HEK293 (cell line): ENCODE measurements around the gene RHOF.

Experiments
- CTCF ChIA-PET: fragments of 350-600 bp; formaldehyde crosslinking; extraction: SDS; loops from one replicate; lab custom pipeline; 2021; ENCODE audit warnings: antibody characterized with exemption; lab: Yijun Ruan, JAX
- POLR2A ChIA-PET: fragments of 300-600 bp; formaldehyde crosslinking; extraction: SDS; loops from one replicate; lab custom pipeline; 2020; ENCODE audit warnings: antibody characterized with exemption, inconsistent platforms; lab: Yijun Ruan, JAX
- H3K27ac ChIP-seq: fragments of 200-500 bp; sonication (Bioruptor generic); 2 replicates; pipeline ENCODE4 v1.5.1; 2014; ENCODE audit warnings: low read depth, low read length, control low read depth, inconsistent platforms; ENCODE audit errors: extremely low read depth
- H3K36me3 ChIP-seq, 2 experiments: fragments of 200-500 bp in 1 of 2; sonication (Bioruptor generic) in 1 of 2; 1 replicate in 1 of 2; 2 replicates in 1 of 2; pipeline ENCODE4 v1.5.1; 2014 to 2017; ENCODE audit warnings: inconsistent platforms in 2 of 2, low read length in 2 of 2; ENCODE audit not compliant: control insufficient read depth in 2 of 2, insufficient read depth in 1 of 2
- H3K4me1 ChIP-seq: fragments of 200-500 bp; sonication (Bioruptor generic); 2 replicates; pipeline ENCODE4 v1.5.1; 2014; ENCODE audit warnings: mild to moderate bottlenecking, low read length, inconsistent platforms; ENCODE audit not compliant: control insufficient read depth, insufficient read depth
- H3K4me3 ChIP-seq: 2 replicates; pipeline ENCODE4 v1.5.1; 2011; ENCODE audit warnings: low read depth, mild to moderate bottlenecking, control low read depth, low read length, moderate library complexity
- H3K9me3 ChIP-seq: fragments of 200-500 bp; sonication (Bioruptor generic); 2 replicates; pipeline ENCODE4 v1.5.1; 2014; ENCODE audit warnings: low read depth, low read length, inconsistent platforms; ENCODE audit not compliant: control insufficient read depth, insufficient read depth
- PRDM1 ChIP-seq: fragments of 450-650 bp; formaldehyde crosslinking; IDR thresholded peaks from 2 replicates; pipeline ENCODE4; 2016; ENCODE audit warnings: missing biosample characterization, missing genetic modification characterization
- SALL2 ChIP-seq: fragments of 450-650 bp; formaldehyde crosslinking; IDR thresholded peaks from 2 replicates; pipeline ENCODE4 v1.5.0; 2017; ENCODE audit warnings: missing biosample characterization, mild to moderate bottlenecking, missing genetic modification characterization, borderline replicate concordance
- SCRT1 ChIP-seq: fragments of 450-650 bp; formaldehyde crosslinking; IDR thresholded peaks from 2 replicates; pipeline ENCODE4 v1.5.1; 2016; ENCODE audit warnings: missing biosample characterization, missing genetic modification characterization, borderline replicate concordance
- SCRT2 ChIP-seq: fragments of 450-650 bp; formaldehyde crosslinking; IDR thresholded peaks from 2 replicates; pipeline ENCODE4 v1.5.1; 2016; ENCODE audit warnings: missing biosample characterization, missing genetic modification characterization
- SETDB1 ChIP-seq: IDR thresholded peaks from one replicate; pipeline ENCODE4 v1.6.1; 2017; ENCODE audit warnings: mild to moderate bottlenecking, low read length, moderate library complexity, mixed read lengths; ENCODE audit not compliant: insufficient read length
- SP3 ChIP-seq: fragments of 450-650 bp; formaldehyde crosslinking; IDR thresholded peaks from 2 replicates; pipeline ENCODE4 v1.5.1; 2016; ENCODE audit warnings: missing biosample characterization, missing genetic modification characterization
- TRIM28 ChIP-seq: IDR thresholded peaks from 2 replicates; pipeline ENCODE4 v1.6.1; 2011; ENCODE audit warnings: low read length, control low read depth, borderline replicate concordance
- YY1 ChIP-seq: fragments of 450-650 bp; formaldehyde crosslinking; IDR thresholded peaks from 2 replicates; pipeline ENCODE4 v1.5.1; 2018; ENCODE audit warnings: missing biosample characterization, missing genetic modification characterization
- ZBTB20 ChIP-seq: fragments of 450-650 bp; formaldehyde crosslinking; IDR thresholded peaks from 2 replicates; pipeline ENCODE4 v1.5.1; 2016; ENCODE audit warnings: missing biosample characterization, missing genetic modification characterization
- ZBTB7A ChIP-seq: fragments of 450-650 bp; formaldehyde crosslinking; IDR thresholded peaks from 2 replicates; pipeline ENCODE4 v1.5.1; 2016; ENCODE audit warnings: low read depth, missing biosample characterization, missing genetic modification characterization
- ZBTB8A ChIP-seq: fragments of 450-650 bp; formaldehyde crosslinking; IDR thresholded peaks from 2 replicates; pipeline ENCODE4 v1.5.1; 2016; ENCODE audit warnings: missing biosample characterization, missing genetic modification characterization
- ZFP3 ChIP-seq: fragments of 450-650 bp; formaldehyde crosslinking; IDR thresholded peaks from 2 replicates; pipeline ENCODE4 v1.5.1; 2016; ENCODE audit warnings: low read depth, missing biosample characterization, missing genetic modification characterization
- ZNF121 ChIP-seq: fragments of 450-650 bp; formaldehyde crosslinking; IDR thresholded peaks from 2 replicates; pipeline ENCODE4 v1.5.1; 2016; ENCODE audit warnings: missing biosample characterization, missing genetic modification characterization
- ZNF138 ChIP-seq: fragments of 450-650 bp; formaldehyde crosslinking; IDR thresholded peaks from 2 replicates; pipeline ENCODE4 v1.5.1; 2016; ENCODE audit warnings: missing biosample characterization, missing genetic modification characterization, borderline replicate concordance
- ZNF292 ChIP-seq: fragments of 450-650 bp; formaldehyde crosslinking; IDR thresholded peaks from 2 replicates; pipeline ENCODE4 v1.5.1; 2016; ENCODE audit warnings: low read depth, missing biosample characterization, missing genetic modification characterization, borderline replicate concordance
- ZNF324 ChIP-seq: fragments of 450-650 bp; formaldehyde crosslinking; IDR thresholded peaks from 2 replicates; pipeline ENCODE4 v1.5.1; 2016; ENCODE audit warnings: missing biosample characterization, missing genetic modification characterization
- ZNF341 ChIP-seq: fragments of 450-650 bp; formaldehyde crosslinking; IDR thresholded peaks from 2 replicates; pipeline ENCODE4; 2016; ENCODE audit warnings: low read depth, missing biosample characterization, missing genetic modification characterization
- ZNF394 ChIP-seq: fragments of 450-650 bp; formaldehyde crosslinking; IDR thresholded peaks from 2 replicates; pipeline ENCODE4 v1.5.1; 2016; ENCODE audit warnings: missing biosample characterization, missing genetic modification characterization, mild to moderate bottlenecking, moderate library complexity, borderline replicate concordance
- ZNF514 ChIP-seq: fragments of 450-650 bp; formaldehyde crosslinking; IDR thresholded peaks from 2 replicates; pipeline ENCODE4 v1.5.1; 2016; ENCODE audit warnings: missing biosample characterization, missing genetic modification characterization
- ZNF544 ChIP-seq: fragments of 450-650 bp; formaldehyde crosslinking; IDR thresholded peaks from 2 replicates; pipeline ENCODE4 v1.5.0; 2017; ENCODE audit warnings: missing biosample characterization, missing genetic modification characterization
- ZNF621 ChIP-seq: fragments of 450-650 bp; formaldehyde crosslinking; IDR thresholded peaks from 2 replicates; pipeline ENCODE4 v1.5.1; 2017; ENCODE audit warnings: missing biosample characterization, missing genetic modification characterization
- ZNF623 ChIP-seq: fragments of 450-650 bp; formaldehyde crosslinking; IDR thresholded peaks from 2 replicates; pipeline ENCODE4 v1.5.1; 2016; ENCODE audit warnings: missing biosample characterization, missing genetic modification characterization
- ZNF654 ChIP-seq: fragments of 450-650 bp; formaldehyde crosslinking; IDR thresholded peaks from 2 replicates; pipeline ENCODE4 v1.5.1; 2016; ENCODE audit warnings: low read depth, missing biosample characterization, missing genetic modification characterization
- ZNF658 ChIP-seq: fragments of 450-650 bp; formaldehyde crosslinking; IDR thresholded peaks from 2 replicates; pipeline ENCODE4; 2016; ENCODE audit warnings: missing biosample characterization, missing genetic modification characterization
- ZNF701 ChIP-seq: fragments of 450-650 bp; formaldehyde crosslinking; IDR thresholded peaks from 2 replicates; pipeline ENCODE4 v1.5.1; 2016; ENCODE audit warnings: missing biosample characterization, missing genetic modification characterization
- ZNF785 ChIP-seq: fragments of 450-650 bp; formaldehyde crosslinking; IDR thresholded peaks from 2 replicates; pipeline ENCODE4 v1.5.1; 2016; ENCODE audit warnings: missing biosample characterization, missing genetic modification characterization
- ZNF792 ChIP-seq: fragments of 450-650 bp; formaldehyde crosslinking; IDR thresholded peaks from 2 replicates; pipeline ENCODE4 v1.5.1; 2016; ENCODE audit warnings: missing biosample characterization, missing genetic modification characterization
- TF ChIP-seq, protein P1 (sequence below): IDR thresholded peaks from 2 replicates; pipeline ENCODE4 v1.6.1; 2011; ENCODE audit warnings: mild to moderate bottlenecking, low read depth, low read length, borderline replicate concordance
- TF ChIP-seq, protein P2 (sequence below): fragments of 450-650 bp; IDR thresholded peaks from 2 replicates; pipeline ENCODE4 v1.5.1; 2018; ENCODE audit warnings: missing biosample characterization, mild to moderate bottlenecking, missing genetic modification characterization
- TF ChIP-seq, protein P3 (sequence below): fragments of 450-650 bp; formaldehyde crosslinking; IDR thresholded peaks from 2 replicates; pipeline ENCODE4 v1.5.1; 2017; ENCODE audit warnings: missing biosample characterization, missing genetic modification characterization
- TF ChIP-seq, protein P4 (sequence below): fragments of 450-650 bp; formaldehyde crosslinking; IDR thresholded peaks from 2 replicates; pipeline ENCODE4 v1.5.1; 2016; ENCODE audit warnings: missing biosample characterization, missing genetic modification characterization, low read depth

The RHOF gene

DNA sequence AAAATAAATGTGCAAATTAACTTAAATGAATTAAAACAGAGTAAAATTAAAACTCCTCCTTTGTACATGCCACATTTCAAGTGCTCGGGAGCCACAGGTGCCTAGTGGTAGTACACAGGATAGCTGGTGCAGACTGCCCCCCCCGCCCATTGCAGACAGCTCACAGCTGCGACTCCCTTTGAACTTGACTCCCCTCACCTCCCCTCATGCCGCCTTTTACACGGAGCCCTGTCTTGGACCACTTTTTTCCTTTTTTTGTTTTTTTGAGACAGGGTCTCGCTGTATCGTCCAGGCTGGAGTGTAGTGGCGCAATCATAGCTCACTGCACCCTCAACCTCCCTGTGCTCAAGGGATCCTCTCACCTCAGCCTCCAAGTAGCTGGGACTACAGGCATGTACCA is 21.8 kb upstream of the RHOF start:
- H3K9me3 ChIP-seq: no peaks in the 10 kb centered on the region
- POLR2A ChIA-PET: interaction anchor here (0.6 to 1.5 kb wide), 3 partner anchors 9 to 20 kb away, joined by 3 to 7 read pairs (median 3); no protein-coding TSS in a partner anchor
- peaks cover 5% of the 10 kb centered on the region; the same call in 1 of the 2 replicates for H3K4me1 ChIP-seq

DNA sequence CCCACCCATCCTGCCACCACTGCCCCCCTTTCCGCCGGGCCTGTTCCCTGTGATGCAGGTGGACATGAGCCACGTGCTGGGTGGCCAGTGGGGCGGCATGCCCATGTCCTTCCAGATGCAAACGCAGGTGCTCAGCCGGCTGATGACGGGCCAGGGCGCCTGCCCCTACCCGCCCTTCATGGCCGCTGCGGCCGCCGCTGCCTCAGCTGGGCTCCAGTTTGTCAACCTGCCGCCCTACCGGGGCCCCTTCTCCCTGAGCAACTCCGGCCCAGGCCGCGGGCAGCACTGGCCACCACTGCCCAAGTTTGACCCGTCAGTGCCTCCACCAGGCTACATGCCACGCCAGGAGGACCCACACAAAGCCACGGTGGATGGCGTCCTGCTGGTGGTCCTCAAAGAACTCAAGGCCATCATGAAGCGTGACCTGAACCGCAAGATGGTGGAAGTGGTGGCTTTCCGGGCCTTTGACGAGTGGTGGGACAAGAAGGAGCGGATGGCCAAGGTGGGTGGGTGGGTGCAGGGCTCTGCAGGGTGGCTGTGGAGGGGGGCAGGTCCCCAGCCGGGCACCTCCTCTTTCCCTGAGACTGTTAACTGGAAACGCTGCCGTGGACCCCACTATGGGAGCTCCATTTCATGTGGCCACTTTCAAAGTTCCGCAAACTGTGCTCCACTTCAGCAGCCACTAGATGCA is 21.1 kb upstream of the RHOF start:
- CTCF ChIA-PET: interaction anchor here (15.1 kb wide), 1 partner anchor 20 kb away, joined by 393 read pairs; the partner anchor contains the start of gene RHOF
- POLR2A ChIA-PET: interaction anchor here (0.6 to 1.5 kb wide), 3 partner anchors 10 to 19 kb away, joined by 3 to 7 read pairs (median 3); no protein-coding TSS in a partner anchor

More for the DNA sequence above, 21.8 kb upstream of the RHOF start:
- Histone ChIP-seq H3K4me3 (no peak overlapping the region), H3K27ac (no peak overlapping the region), H3K36me3 (peaks cover 22 to 80% of the 10 kb centered on the region in 2 experiments)
- TF ChIP-seq ZNF138 (tag by site-specific recombination): no peak
- peak; percentile 65; the same call in 1 of the 2 replicates for TF ChIP-seq ZNF121 (tag by site-specific recombination)
- TF ChIP-seq, protein P1, sequence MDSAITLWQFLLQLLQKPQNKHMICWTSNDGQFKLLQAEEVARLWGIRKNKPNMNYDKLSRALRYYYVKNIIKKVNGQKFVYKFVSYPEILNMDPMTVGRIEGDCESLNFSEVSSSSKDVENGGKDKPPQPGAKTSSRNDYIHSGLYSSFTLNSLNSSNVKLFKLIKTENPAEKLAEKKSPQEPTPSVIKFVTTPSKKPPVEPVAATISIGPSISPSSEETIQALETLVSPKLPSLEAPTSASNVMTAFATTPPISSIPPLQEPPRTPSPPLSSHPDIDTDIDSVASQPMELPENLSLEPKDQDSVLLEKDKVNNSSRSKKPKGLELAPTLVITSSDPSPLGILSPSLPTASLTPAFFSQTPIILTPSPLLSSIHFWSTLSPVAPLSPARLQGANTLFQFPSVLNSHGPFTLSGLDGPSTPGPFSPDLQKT: no peak
- peak; percentile 66; the same call in 1 of the 2 replicates for TF ChIP-seq SCRT2 (tag by site-specific recombination)
- TF ChIP-seq SCRT1 (tag by site-specific recombination): 0 out of 2 replicates have a peak, but pooled peaks have one; percentile 64
- CTCF ChIA-PET: interaction anchor here (1.7 to 15.1 kb wide), 2 partner anchors 20 to 73 kb away, joined by 5 to 393 read pairs; partner anchors contain the start of genes PSMD9 and RHOF

DNA sequence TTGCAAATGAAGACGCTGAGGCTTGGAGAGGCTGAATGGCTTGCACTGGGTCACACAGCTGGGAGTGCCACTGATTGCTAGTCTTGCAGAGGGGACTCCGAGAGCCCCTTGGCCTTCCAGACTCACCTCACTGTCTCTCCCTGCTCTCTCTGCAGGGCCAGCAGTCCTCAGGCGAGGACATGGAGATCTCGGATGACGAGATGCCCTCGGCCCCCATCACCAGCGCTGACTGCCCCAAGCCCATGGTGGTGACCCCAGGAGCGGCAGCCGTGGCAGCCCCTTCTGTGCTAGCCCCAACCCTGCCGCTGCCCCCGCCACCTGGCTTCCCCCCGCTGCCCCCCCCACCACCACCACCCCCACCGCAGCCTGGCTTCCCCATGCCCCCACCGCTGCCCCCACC is 20.5 kb upstream of the RHOF start:
- CTCF ChIA-PET: interaction anchor here (1.3 to 15.1 kb wide), 2 partner anchors 19 to 74 kb away, joined by 6 to 393 read pairs; partner anchors contain the start of gene RHOF
- Histone ChIP-seq H3K27ac (no peak overlapping the region), H3K4me3 (no peak overlapping the region), H3K9me3 (no peaks in the 10 kb centered on the region), H3K36me3 (peaks cover 22 to 81% of the 10 kb centered on the region in 2 experiments), H3K4me1 (peaks cover 5% of the 10 kb centered on the region; the same call in 1 of the 2 replicates)
- POLR2A ChIA-PET: no interaction called here
- TF ChIP-seq ZNF658: no peak
- no peak for TF ChIP-seq ZBTB20 (tag by site-specific recombination)
- TF ChIP-seq ZNF701 (tag by site-specific recombination): no peak
- no peak for TF ChIP-seq ZNF341
- TF ChIP-seq ZNF514 (tag by site-specific recombination): no peak
- TF ChIP-seq ZBTB8A (tag by site-specific recombination): no peak
- TF ChIP-seq, protein P2, sequence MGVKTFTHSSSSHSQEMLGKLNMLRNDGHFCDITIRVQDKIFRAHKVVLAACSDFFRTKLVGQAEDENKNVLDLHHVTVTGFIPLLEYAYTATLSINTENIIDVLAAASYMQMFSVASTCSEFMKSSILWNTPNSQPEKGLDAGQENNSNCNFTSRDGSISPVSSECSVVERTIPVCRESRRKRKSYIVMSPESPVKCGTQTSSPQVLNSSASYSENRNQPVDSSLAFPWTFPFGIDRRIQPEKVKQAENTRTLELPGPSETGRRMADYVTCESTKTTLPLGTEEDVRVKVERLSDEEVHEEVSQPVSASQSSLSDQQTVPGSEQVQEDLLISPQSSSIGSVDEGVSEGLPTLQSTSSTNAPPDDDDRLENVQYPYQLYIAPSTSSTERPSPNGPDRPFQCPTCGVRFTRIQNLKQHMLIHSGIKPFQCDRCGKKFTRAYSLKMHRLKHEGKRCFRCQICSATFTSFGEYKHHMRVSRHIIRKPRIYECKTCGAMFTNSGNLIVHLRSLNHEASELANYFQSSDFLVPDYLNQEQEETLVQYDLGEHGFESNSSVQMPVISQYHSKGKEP: no peak
- no peak for TF ChIP-seq SP3 (tag by site-specific recombination)
- no peak for TF ChIP-seq ZNF394 (tag by site-specific recombination)
- TF ChIP-seq PRDM1: no peak
- no peak for TF ChIP-seq SALL2
- no peak for TF ChIP-seq ZNF785 (tag by site-specific recombination)
- TF ChIP-seq, protein P3, sequence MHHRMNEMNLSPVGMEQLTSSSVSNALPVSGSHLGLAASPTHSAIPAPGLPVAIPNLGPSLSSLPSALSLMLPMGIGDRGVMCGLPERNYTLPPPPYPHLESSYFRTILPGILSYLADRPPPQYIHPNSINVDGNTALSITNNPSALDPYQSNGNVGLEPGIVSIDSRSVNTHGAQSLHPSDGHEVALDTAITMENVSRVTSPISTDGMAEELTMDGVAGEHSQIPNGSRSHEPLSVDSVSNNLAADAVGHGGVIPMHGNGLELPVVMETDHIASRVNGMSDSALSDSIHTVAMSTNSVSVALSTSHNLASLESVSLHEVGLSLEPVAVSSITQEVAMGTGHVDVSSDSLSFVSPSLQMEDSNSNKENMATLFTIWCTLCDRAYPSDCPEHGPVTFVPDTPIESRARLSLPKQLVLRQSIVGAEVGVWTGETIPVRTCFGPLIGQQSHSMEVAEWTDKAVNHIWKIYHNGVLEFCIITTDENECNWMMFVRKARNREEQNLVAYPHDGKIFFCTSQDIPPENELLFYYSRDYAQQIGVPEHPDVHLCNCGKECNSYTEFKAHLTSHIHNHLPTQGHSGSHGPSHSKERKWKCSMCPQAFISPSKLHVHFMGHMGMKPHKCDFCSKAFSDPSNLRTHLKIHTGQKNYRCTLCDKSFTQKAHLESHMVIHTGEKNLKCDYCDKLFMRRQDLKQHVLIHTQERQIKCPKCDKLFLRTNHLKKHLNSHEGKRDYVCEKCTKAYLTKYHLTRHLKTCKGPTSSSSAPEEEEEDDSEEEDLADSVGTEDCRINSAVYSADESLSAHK (tag by site-specific recombination): no peak
- TF ChIP-seq ZNF621 (tag by site-specific recombination): no peak

More for the DNA sequence above, 21.1 kb upstream of the RHOF start:
- TF ChIP-seq ZBTB7A (tag by site-specific recombination) (no peak), ZNF623 (no peak), ZNF324 (tag by site-specific recombination) (no peak), TRIM28 (no peak), ZFP3 (tag by site-specific recombination) (no peak), ZNF292 (tag by site-specific recombination) (no peak), ZNF654 (tag by site-specific recombination) (no peak), SETDB1 (no peak), ZNF544 (tag by site-specific recombination) (no peak), YY1 (tag by site-specific recombination) (no peak), ZNF792 (tag by site-specific recombination) (no peak)
- TF ChIP-seq, protein P4, sequence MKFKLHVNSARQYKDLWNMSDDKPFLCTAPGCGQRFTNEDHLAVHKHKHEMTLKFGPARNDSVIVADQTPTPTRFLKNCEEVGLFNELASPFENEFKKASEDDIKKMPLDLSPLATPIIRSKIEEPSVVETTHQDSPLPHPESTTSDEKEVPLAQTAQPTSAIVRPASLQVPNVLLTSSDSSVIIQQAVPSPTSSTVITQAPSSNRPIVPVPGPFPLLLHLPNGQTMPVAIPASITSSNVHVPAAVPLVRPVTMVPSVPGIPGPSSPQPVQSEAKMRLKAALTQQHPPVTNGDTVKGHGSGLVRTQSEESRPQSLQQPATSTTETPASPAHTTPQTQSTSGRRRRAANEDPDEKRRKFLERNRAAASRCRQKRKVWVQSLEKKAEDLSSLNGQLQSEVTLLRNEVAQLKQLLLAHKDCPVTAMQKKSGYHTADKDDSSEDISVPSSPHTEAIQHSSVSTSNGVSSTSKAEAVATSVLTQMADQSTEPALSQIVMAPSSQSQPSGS (tag by site-specific recombination): no peak
- H3K36me3 ChIP-seq: peaks cover 22 to 80% of the 10 kb centered on the region in 2 experiments
- peaks cover 5% of the 10 kb centered on the region; the same call in 1 of the 2 replicates for H3K4me1 ChIP-seq
- no peak overlapping the region for H3K27ac ChIP-seq
- H3K9me3 ChIP-seq: no peaks in the 10 kb centered on the region
- no peak overlapping the region for H3K4me3 ChIP-seq
